ENCODE measurements around the gene ATF3. TPM values are rescaled to one million over a fixed set of nuclear protein-coding genes. Genes with fewer than 3 reads are reported as not detected.
"Not testable (repeated sequence)": the region's sequence is repeated elsewhere in the genome, so short reads cannot be mapped to it uniquely, and the experiment has no call there.

ATF3 gene
- total RNA-seq, 2 donors from 2014 or later, result 6.0 to 14.8 TPM

DNA sequence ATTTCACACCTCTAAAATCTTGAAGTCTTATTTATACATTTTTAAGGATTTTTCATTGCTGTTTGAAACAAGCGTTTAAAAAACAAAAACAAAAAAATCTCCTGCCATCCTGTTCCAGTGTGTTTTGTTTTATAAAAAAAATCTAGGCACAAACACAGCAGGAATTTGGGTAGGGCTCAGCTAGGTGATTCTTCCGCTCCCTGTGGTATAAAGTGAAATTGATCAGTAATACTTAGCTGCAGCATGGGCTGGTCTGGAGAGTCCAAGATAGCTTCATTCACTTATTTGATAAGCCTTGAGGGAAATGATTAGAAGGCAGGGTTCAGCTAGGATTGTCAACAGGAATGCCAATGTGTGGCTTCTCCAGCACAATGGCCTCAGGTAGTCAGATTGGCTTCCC lies 25.7 kb downstream of the ATF3 start:
- WGBS, result 98% methylated on average over 2 of the region's 2 CpGs

GRCh38 chr1:212635141-212635631 lies 26.6 kb downstream of the ATF3 start:
- no peaks in the 10 kb centered on the region for H3K4me1 ChIP-seq (replicated peaks)
- intact Hi-C loops (cut with DNase I), result no loop called here
- H3K4me3 ChIP-seq, result no peak overlapping the region
- no peaks in the 10 kb centered on the region for H3K9me3 ChIP-seq
- H3K27me3 ChIP-seq (replicated peaks; ENCODE audit: insufficient read depth), result no peaks in the 10 kb centered on the region
- WGBS, result 100% methylated on average over 1 of the region's 1 CpG
- DNase-seq (ENCODE audit: low spot score), result no peak
- no peak overlapping the region for H3K27ac ChIP-seq
- no peaks in the 10 kb centered on the region for H3K36me3 ChIP-seq
- TF ChIP-seq POLR2A (IDR thresholded peaks at IDR 0.05) (no peak), CTCF (IDR thresholded peaks at IDR 0.05) (no peak), POLR2AphosphoS5 (IDR thresholded peaks at IDR 0.05) (no peak)

More for the DNA sequence above, 25.7 kb downstream of the ATF3 start:
- no peaks in the 10 kb centered on the region for H3K9me3 ChIP-seq
- DNase-seq (ENCODE audit: low spot score), result no peak
- no peak overlapping the region for H3K27ac ChIP-seq
- H3K4me1 ChIP-seq (replicated peaks), result no peaks in the 10 kb centered on the region
- H3K36me3 ChIP-seq, result no peaks in the 10 kb centered on the region
- no peak for TF ChIP-seq POLR2A (IDR thresholded peaks at IDR 0.05)
- no peak for TF ChIP-seq POLR2AphosphoS5 (IDR thresholded peaks at IDR 0.05)
- no peak for TF ChIP-seq CTCF (IDR thresholded peaks at IDR 0.05)
- no peaks in the 10 kb centered on the region for H3K27me3 ChIP-seq (replicated peaks; ENCODE audit: insufficient read depth)
- intact Hi-C loops (cut with DNase I), result no loop called here
- H3K4me3 ChIP-seq, result no peak overlapping the region

DNA sequence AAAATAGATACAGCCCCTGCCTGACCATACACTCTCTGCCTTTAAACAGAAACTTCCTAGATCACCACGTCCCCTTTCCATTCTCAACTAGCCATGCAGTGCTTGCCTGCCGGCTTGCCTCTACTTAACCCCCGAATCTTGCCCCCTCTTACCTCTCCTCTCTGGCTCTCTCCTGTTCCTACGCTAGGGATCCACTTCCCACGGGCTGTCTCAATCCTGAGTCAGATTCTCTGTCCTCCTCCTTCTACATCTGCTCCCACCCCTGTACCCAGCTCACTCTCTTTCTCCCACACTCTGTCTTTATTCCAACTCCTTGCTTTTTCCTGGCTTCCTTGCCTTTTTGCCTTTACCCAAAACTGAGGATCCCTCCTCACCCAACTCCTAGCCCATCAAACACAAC lies 29.3 kb downstream of the ATF3 start:
- TF ChIP-seq CTCF (IDR thresholded peaks at IDR 0.05), result no peak
- no peak for TF ChIP-seq POLR2A (IDR thresholded peaks at IDR 0.05)
- TF ChIP-seq POLR2AphosphoS5 (IDR thresholded peaks at IDR 0.05), result no peak
- 82% methylated on average over 5 of the region's 5 CpGs for WGBS
- H3K36me3 ChIP-seq, result no peaks in the 10 kb centered on the region
- H3K27me3 ChIP-seq (replicated peaks; ENCODE audit: insufficient read depth), result no peaks in the 10 kb centered on the region
- H3K4me3 ChIP-seq, result no peak overlapping the region
- intact Hi-C loops (cut with DNase I), result no loop called here
- H3K27ac ChIP-seq, result no peak overlapping the region
- H3K4me1 ChIP-seq (replicated peaks), result no peaks in the 10 kb centered on the region
- DNase-seq (ENCODE audit: low spot score), result no peak
- H3K9me3 ChIP-seq, result no peaks in the 10 kb centered on the region

DNA sequence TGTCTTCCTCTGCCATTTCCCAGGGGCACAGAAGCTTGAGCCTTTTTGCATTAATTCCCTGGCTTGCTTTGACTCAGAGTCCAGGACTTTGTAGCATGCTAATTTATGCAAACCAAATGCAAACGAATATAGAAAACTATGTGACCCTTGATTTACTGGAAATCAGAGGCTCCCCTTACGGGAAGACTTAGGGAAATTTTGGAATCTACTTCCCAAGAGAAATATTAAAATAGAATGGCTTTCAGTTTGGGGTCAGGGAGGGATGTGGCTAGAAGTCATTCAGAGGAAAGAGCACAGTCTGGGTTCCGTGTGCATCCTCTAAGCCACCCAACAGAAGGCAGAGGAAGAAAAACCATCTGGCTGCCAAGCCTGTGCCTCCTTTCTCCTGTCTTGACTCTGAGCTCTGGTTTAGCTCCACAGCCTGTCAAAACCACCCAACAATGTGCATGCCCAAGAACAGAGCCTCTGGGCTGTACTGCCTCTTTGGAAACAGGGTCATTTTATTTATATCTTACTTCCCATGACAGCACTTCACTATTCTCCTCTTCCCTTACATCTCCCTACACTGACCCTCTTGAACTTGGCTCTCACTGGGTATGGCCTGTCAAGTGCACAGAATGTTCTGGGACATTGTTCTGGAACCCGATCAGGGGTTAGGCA lies 30.1 kb downstream of the ATF3 start:
- 53% methylated on average over 4 of the region's 4 CpGs for WGBS
- Histone ChIP-seq H3K36me3 (no peaks in the 10 kb centered on the region), H3K9me3 (no peaks in the 10 kb centered on the region), H3K4me3 (no peak overlapping the region), H3K4me1 (replicated peaks) (no peaks in the 10 kb centered on the region), H3K27me3 (replicated peaks; ENCODE audit: insufficient read depth) (no peaks in the 10 kb centered on the region), H3K27ac (no peak overlapping the region)
- DNase-seq (ENCODE audit: low spot score), result no peak
- intact Hi-C loops (cut with DNase I), result no loop called here
- TF ChIP-seq POLR2A (IDR thresholded peaks at IDR 0.05) (no peak), CTCF (IDR thresholded peaks at IDR 0.05) (no peak), POLR2AphosphoS5 (IDR thresholded peaks at IDR 0.05) (no peak)

DNA sequence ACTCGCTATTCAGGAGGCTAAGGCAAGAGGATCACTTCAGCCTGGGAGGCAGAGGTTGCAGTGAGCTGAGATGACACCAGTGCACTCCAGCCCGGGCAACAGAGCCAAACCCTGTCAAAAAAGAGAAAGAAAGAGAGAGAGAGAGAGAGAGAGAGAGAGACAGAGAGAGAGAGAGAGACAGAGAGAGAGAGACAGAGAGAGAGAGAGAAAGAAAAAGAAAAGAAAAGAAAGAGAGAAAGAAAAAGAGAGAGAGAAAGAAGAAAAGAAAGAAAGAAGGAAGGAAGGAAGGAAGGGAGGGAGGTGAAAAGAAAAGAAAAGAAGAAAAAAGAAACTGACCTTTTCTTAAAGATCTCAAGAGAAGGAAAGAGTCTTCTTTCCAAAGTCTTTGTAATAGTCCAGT lies 31.0 kb downstream of the ATF3 start:
- H3K4me3 ChIP-seq; DNase-seq (ENCODE audit: low spot score); H3K27ac ChIP-seq; intact Hi-C loops (cut with DNase I); H3K27me3 ChIP-seq (replicated peaks; ENCODE audit: insufficient read depth); H3K4me1 ChIP-seq (replicated peaks); H3K36me3 ChIP-seq; H3K9me3 ChIP-seq: not testable (repeated sequence)
- 98% methylated on average over 2 of the region's 2 CpGs for WGBS
